A549 (cell line): ENCODE measurements around the gene TXNDC17. TPM values are rescaled to one million over a fixed set of nuclear protein-coding genes. Genes with fewer than 3 reads are reported as not detected.
"Not testable (repeated sequence)": the region's sequence is repeated elsewhere in the genome, so short reads cannot be mapped to it uniquely, and the experiment has no call there.

Experiments
- ATAC-seq, 2 experiments: fragments of 200-7000 bp in 1 of 2; fragments of >200 bp in 1 of 2; cut with Nextera tagmentation in 1 of 2; cut with Tn5 transposase in 1 of 2; 3 replicates each; pipeline versions ENCODE4 v1.8.0 to v1.9.1; 2018 to 2020; ENCODE audit warnings: mild to moderate bottlenecking in 1 of 2, moderate library complexity in 1 of 2
- CTCF ChIA-PET: fragments of 300-600 bp; sonication (Branson Sonifier 250); formaldehyde crosslinking; extraction: SDS; loops from one replicate; lab custom pipeline; 2021; ENCODE audit warnings: antibody characterized with exemption, inconsistent platforms; lab: Yijun Ruan, JAX
- POLR2A ChIA-PET: fragments of 350-600 bp; formaldehyde crosslinking; extraction: SDS; loops from one replicate; lab custom pipeline; 2021; ENCODE audit warnings: antibody characterized with exemption, inconsistent platforms; lab: Yijun Ruan, JAX
- DNase-seq, 2 experiments: peaks; one replicate each; pipeline versions ENCODE4 v3.0.0 to v3.0.0-alpha.2; 2011 to 2016; ENCODE audit warnings: low read depth in 1 of 2, low spot score in 1 of 2
- FAIRE-seq: peaks from 2 replicates; lab custom pipeline; 2011; peaks lifted over from hg19 to GRCh38; lab: Jason Lieb, UNC
- H3K27ac ChIP-seq, 2 experiments: fragments of >200 bp; sonication (Bioruptor Twin); formaldehyde crosslinking; 3 replicates each; pipeline ENCODE4 v1.5.1; 2016 to 2017
- H3K4me1 ChIP-seq: fragments of >200 bp; sonication (Bioruptor Twin); formaldehyde crosslinking; 3 replicates; pipeline ENCODE4 v1.6.1; 2016
- H3K4me2 ChIP-seq: fragments of >200 bp; sonication (Bioruptor Twin); formaldehyde crosslinking; 3 replicates; pipeline ENCODE4 v1.6.1; 2016
- H3K4me3 ChIP-seq: fragments of >200 bp; sonication (Bioruptor Twin); formaldehyde crosslinking; 3 replicates; pipeline ENCODE4 v1.5.1; 2016
- H3K9me3 ChIP-seq: fragments of >200 bp; sonication (Bioruptor Twin); formaldehyde crosslinking; 3 replicates; pipeline ENCODE4 v1.6.1; 2016
- CBX2 ChIP-seq: fragments of 200-600 bp; sonication (generic); IDR thresholded peaks from 2 replicates; pipeline ENCODE4 v1.6.1; 2016; ENCODE audit warnings: low read depth, mild to moderate bottlenecking, borderline replicate concordance
- CEBPB ChIP-seq, 2 experiments: fragments of >200 bp in 1 of 2; sonication (Bioruptor Twin) in 1 of 2; formaldehyde crosslinking in 1 of 2; IDR thresholded peaks; 2 replicates each; pipeline ENCODE4 v1.6.1; 2012 to 2016
- CHD4 ChIP-seq: fragments of 200-600 bp; sonication (generic); IDR thresholded peaks from 2 replicates; pipeline ENCODE4 v1.6.1; 2016; ENCODE audit warnings: antibody characterized with exemption, mild to moderate bottlenecking, borderline replicate concordance
- EHF ChIP-seq: fragments of 250-450 bp; sonication (Bioruptor Pico); IDR thresholded peaks from 2 replicates; pipeline ENCODE4 v1.5.0; 2020; ENCODE audit warnings: mild to moderate bottlenecking
- EHMT2 ChIP-seq: fragments of 200-600 bp; sonication (generic); IDR thresholded peaks from 2 replicates; pipeline ENCODE4 v1.6.1; 2016; ENCODE audit warnings: antibody characterized with exemption, low read depth, mild to moderate bottlenecking, moderate library complexity
- EP300 ChIP-seq, 2 experiments: fragments of >200 bp; sonication (Bioruptor Twin); formaldehyde crosslinking; IDR thresholded peaks; 2 replicates in 1 of 2; 3 replicates in 1 of 2; pipeline ENCODE4 v1.6.1; 2016 to 2017
- ESRRA ChIP-seq: fragments of 150-350 bp; IDR thresholded peaks from 2 replicates; pipeline ENCODE4 v1.6.1; 2014; ENCODE audit warnings: mild to moderate bottlenecking, low read length, borderline replicate concordance
- GATA3 ChIP-seq: IDR thresholded peaks from 2 replicates; pipeline ENCODE4 v1.6.1; 2012; ENCODE audit warnings: borderline replicate concordance
- HEYL ChIP-seq: fragments of 250-450 bp; sonication (Bioruptor Pico); IDR thresholded peaks from 2 replicates; pipeline ENCODE4 v1.8.0; 2021; ENCODE audit warnings: mild to moderate bottlenecking, moderate library complexity
- HOXB13 ChIP-seq: fragments of 250-450 bp; sonication (Bioruptor Pico); IDR thresholded peaks from 2 replicates; pipeline ENCODE4 v1.5.0; 2020; ENCODE audit warnings: low read depth, mild to moderate bottlenecking, moderate library complexity
- JUNB ChIP-seq: fragments of >200 bp; sonication (Bioruptor Twin); formaldehyde crosslinking; IDR thresholded peaks from 2 replicates; pipeline ENCODE4 v1.6.1; 2016
- KDM1A ChIP-seq: fragments of 200-600 bp; sonication (generic); IDR thresholded peaks from 2 replicates; pipeline ENCODE4 v1.6.1; 2016; ENCODE audit warnings: low read depth, mild to moderate bottlenecking
- KDM5A ChIP-seq: fragments of 200-600 bp; sonication (generic); IDR thresholded peaks from 2 replicates; pipeline ENCODE4 v1.6.1; 2016; ENCODE audit warnings: antibody characterized with exemption, mild to moderate bottlenecking
- MAZ ChIP-seq: fragments of 150-350 bp; IDR thresholded peaks from 2 replicates; pipeline ENCODE4 v1.6.1; 2014; ENCODE audit warnings: antibody characterized with exemption, low read depth, low read length, borderline replicate concordance
- MYC ChIP-seq: IDR thresholded peaks from 2 replicates; pipeline ENCODE4 v1.6.1; 2012; ENCODE audit warnings: mild to moderate bottlenecking, inconsistent platforms, low read length, improper control_type of control experiment, borderline replicate concordance
- PHF8 ChIP-seq: fragments of 200-600 bp; sonication (generic); IDR thresholded peaks from 2 replicates; pipeline ENCODE4 v1.6.1; 2016; ENCODE audit warnings: low read depth, mild to moderate bottlenecking, antibody characterized with exemption, moderate library complexity, borderline replicate concordance
- RAD21 ChIP-seq, 2 experiments: fragments of >200 bp in 1 of 2; sonication (Bioruptor Twin) in 1 of 2; formaldehyde crosslinking in 1 of 2; IDR thresholded peaks in 1 of 2; conservative IDR thresholded peaks in 1 of 2; 2 replicates in 1 of 2; 3 replicates in 1 of 2; pipeline ENCODE4 v1.6.1; 2012 to 2018; ENCODE audit warnings: inconsistent platforms in 1 of 2
- RARB ChIP-seq: fragments of 250-450 bp; sonication (Bioruptor Pico); IDR thresholded peaks from 2 replicates; pipeline ENCODE4 v1.8.0; 2021; ENCODE audit warnings: mild to moderate bottlenecking, moderate library complexity
- SMC3 ChIP-seq: fragments of >200 bp; sonication (Bioruptor Twin); formaldehyde crosslinking; IDR thresholded peaks from 3 replicates; pipeline ENCODE4 v1.6.1; 2018; ENCODE audit warnings: inconsistent platforms
- SREBF2 ChIP-seq: fragments of 450-650 bp; IDR thresholded peaks from 2 replicates; pipeline ENCODE4 v1.6.1; 2014; ENCODE audit warnings: mild to moderate bottlenecking, moderate library complexity
- TFCP2L1 ChIP-seq: fragments of 250-450 bp; sonication (Bioruptor Pico); IDR thresholded peaks from 2 replicates; pipeline ENCODE4 v1.5.0; 2021; ENCODE audit warnings: mild to moderate bottlenecking
- TP53 ChIP-seq: fragments of 250-450 bp; sonication (Bioruptor Pico); IDR thresholded peaks from 2 replicates; pipeline ENCODE4 v1.5.0; 2021; ENCODE audit warnings: mild to moderate bottlenecking, moderate library complexity
- ZC3H11A ChIP-seq: fragments of 450-650 bp; IDR thresholded peaks from 2 replicates; pipeline ENCODE4 v1.6.1; 2014; ENCODE audit warnings: antibody characterized with exemption, mild to moderate bottlenecking
- WGBS: methylation state at CpG from one replicate; pipeline ENCODE4 v1.1.6; 2017; ENCODE audit errors: missing lambda C conversion rate; 5-methylcytosine and 5-hydroxymethylcytosine counted together
- polyA plus RNA-seq, 4 experiments: library from polyadenylated mRNA; depleted of rRNA in 3 of 4; stranded (reverse); fragments of >200 nt; fragmentation: RNase III in 1 of 4; extraction: RNeasy Plus Mini Kit Qiagen cat#74134 plus additional on column Dnase treatment in 1 of 4; gene quantifications; 2 replicates in 3 of 4; 3 replicates in 1 of 4; pipeline ENCODE4 v1.2.3, GENCODE V29; 2011 to 2017
- TF ChIP-seq, protein P1 (sequence below): IDR thresholded peaks from 2 replicates; pipeline ENCODE4 v1.6.1; 2012
- TF ChIP-seq, protein P2 (sequence below): fragments of >200 bp; sonication (Bioruptor Twin); formaldehyde crosslinking; IDR thresholded peaks from 2 replicates; pipeline ENCODE4 v1.6.1; 2016
- TF ChIP-seq, protein P3 (sequence below): IDR thresholded peaks from 2 replicates; pipeline ENCODE4 v1.6.1; 2012
- TF ChIP-seq, protein P4 (sequence below): fragments of >200 bp; sonication (Bioruptor Twin); formaldehyde crosslinking; IDR thresholded peaks from 3 replicates; pipeline ENCODE4 v1.6.1; 2016
- TF ChIP-seq, protein P5 (sequence below): fragments of 450-650 bp; IDR thresholded peaks from 2 replicates; pipeline ENCODE4 v1.6.1; 2014; ENCODE audit warnings: antibody characterized with exemption

The TXNDC17 gene
- polyA plus RNA-seq, 2 of the 4 experiments (the other 2 are of a cell fraction), result 572 to 621 TPM

DNA sequence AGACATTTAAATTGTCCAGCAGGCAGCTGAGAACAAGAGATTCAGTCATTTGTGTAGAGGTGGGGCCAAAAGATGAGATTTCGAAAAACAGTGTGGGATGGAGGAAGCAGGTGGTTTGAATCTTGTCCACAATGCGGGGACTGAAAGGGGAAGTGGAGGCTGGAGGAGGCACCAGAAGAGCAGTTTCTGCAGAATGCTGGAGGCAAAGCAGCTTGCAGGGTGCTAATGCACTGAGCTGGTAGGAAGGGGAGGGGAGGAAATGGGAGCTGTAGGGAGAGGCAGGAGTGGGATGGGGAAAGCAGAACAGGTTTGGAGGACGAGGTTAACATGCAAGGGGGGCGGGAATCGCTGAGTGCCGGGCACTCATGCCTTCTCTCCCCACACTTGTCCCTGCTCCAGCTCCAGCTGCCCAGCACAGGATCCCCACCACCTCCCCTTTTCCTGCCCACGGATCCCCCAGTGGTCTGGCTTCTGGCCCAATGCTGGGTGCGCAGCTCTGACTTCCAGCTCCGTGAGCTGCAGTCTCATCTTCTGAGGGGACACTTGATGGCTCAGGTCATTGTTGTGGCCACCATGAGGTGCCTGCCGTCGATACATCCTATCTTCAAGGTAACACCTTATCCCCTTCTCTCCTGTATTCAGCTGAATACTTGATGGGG is 20.1 kb downstream of the TXNDC17 start:
- DNase-seq (no peak), FAIRE-seq (peak; percentile 87), ATAC-seq (no peak)
- Histone ChIP-seq H3K4me3 (no peak overlapping the region), H3K27ac (no peak overlapping the region), H3K4me1 (no peaks in the 10 kb centered on the region), H3K9me3 (no peaks in the 10 kb centered on the region), H3K4me2 (no peak overlapping the region)
- ChIA-PET POLR2A (interaction anchor here (0.7 kb wide), 1 partner anchor 19 kb away, joined by 3 read pairs; no protein-coding TSS in a partner anchor), CTCF (interaction anchor here (0.8 to 17.8 kb wide), 10 partner anchors 11 to 360 kb away, joined by 3 to 293 read pairs (median 4); partner anchors contain the start of genes RNASEK and SLC13A5)
- TF ChIP-seq HEYL (no peak), TFCP2L1 (CRISPR knock-in tag) (no peak), SMC3 (no peak), CBX2 (no peak), KDM5A (no peak), RAD21 (conservative IDR thresholded peaks at IDR 0.05 in 1 of 2, IDR thresholded peaks at IDR 0.05 in 1 of 2) (no peak), MYC (no peak), ESRRA (no peak), RARB (CRISPR knock-in tag) (no peak), ZC3H11A (no peak), CEBPB (IDR thresholded peaks at IDR 0.05) (no peak), CHD4 (no peak)
- WGBS, result 34% methylated on average over 11 of the region's 11 CpGs

DNA sequence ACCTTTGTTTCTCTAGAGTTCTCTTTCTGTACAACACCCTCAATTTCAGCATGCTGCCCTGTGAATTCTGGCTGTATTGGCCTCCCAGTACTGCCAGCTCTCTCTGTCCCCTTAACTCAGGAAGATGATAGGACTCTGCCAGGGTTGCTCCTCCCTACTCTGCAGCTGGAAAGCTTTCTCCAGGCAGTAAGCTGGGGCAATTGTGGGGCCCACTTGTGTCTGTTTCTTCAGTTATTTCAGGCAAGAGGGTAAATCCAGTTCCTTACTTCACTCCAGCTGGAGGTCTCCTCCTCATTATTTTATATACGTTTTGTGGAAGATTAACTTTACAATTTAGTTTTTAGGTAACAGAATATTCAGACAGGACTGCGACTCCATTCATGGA is 20.6 kb downstream of the TXNDC17 start:
- H3K4me2 ChIP-seq, result no peak overlapping the region
- H3K27ac ChIP-seq, result no peak overlapping the region
- POLR2A ChIA-PET, result interaction anchor here (0.7 kb wide), 1 partner anchor 20 kb away, joined by 3 read pairs; no protein-coding TSS in a partner anchor
- TF ChIP-seq, protein P1, sequence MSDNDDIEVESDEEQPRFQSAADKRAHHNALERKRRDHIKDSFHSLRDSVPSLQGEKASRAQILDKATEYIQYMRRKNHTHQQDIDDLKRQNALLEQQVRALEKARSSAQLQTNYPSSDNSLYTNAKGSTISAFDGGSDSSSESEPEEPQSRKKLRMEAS, result no peak
- TF ChIP-seq MAZ, result no peak
- TF ChIP-seq, protein P2, sequence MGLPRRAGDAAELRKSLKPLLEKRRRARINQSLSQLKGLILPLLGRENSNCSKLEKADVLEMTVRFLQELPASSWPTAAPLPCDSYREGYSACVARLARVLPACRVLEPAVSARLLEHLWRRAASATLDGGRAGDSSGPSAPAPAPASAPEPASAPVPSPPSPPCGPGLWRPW, result no peak
- TF ChIP-seq KDM1A, result no peak
- no peak for TF ChIP-seq HOXB13 (CRISPR knock-in tag)
- TF ChIP-seq EHMT2, result no peak
- no peak for TF ChIP-seq CHD4
- TF ChIP-seq, protein P3, sequence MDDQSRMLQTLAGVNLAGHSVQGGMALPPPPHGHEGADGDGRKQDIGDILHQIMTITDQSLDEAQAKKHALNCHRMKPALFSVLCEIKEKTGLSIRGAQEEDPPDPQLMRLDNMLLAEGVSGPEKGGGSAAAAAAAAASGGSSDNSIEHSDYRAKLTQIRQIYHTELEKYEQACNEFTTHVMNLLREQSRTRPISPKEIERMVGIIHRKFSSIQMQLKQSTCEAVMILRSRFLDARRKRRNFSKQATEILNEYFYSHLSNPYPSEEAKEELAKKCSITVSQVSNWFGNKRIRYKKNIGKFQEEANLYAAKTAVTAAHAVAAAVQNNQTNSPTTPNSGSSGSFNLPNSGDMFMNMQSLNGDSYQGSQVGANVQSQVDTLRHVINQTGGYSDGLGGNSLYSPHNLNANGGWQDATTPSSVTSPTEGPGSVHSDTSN, result no peak
- no peak for TF ChIP-seq PHF8
- no peak for TF ChIP-seq EP300 (IDR thresholded peaks at IDR 0.05)
- no peak for TF ChIP-seq RARB (CRISPR knock-in tag)
- TF ChIP-seq GATA3, result no peak
- TF ChIP-seq SMC3, result no peak
- TF ChIP-seq JUNB, result no peak
- TF ChIP-seq, protein P4, sequence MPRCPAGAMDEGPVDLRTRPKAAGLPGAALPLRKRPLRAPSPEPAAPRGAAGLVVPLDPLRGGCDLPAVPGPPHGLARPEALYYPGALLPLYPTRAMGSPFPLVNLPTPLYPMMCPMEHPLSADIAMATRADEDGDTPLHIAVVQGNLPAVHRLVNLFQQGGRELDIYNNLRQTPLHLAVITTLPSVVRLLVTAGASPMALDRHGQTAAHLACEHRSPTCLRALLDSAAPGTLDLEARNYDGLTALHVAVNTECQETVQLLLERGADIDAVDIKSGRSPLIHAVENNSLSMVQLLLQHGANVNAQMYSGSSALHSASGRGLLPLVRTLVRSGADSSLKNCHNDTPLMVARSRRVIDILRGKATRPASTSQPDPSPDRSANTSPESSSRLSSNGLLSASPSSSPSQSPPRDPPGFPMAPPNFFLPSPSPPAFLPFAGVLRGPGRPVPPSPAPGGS, result no peak
- TF ChIP-seq SREBF2, result no peak
- no peak for TF ChIP-seq TP53 (CRISPR knock-in tag)
- TF ChIP-seq EHF (CRISPR knock-in tag), result no peak
- TF ChIP-seq, protein P5, sequence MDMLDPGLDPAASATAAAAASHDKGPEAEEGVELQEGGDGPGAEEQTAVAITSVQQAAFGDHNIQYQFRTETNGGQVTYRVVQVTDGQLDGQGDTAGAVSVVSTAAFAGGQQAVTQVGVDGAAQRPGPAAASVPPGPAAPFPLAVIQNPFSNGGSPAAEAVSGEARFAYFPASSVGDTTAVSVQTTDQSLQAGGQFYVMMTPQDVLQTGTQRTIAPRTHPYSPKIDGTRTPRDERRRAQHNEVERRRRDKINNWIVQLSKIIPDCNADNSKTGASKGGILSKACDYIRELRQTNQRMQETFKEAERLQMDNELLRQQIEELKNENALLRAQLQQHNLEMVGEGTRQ, result no peak
- TF ChIP-seq, all 56 proteins: peak for 0
- FAIRE-seq (no peak), DNase-seq (no peak), ATAC-seq (no peak)
- Histone ChIP-seq H3K9me3 (no peaks in the 10 kb centered on the region), H3K4me1 (no peaks in the 10 kb centered on the region), H3K4me3 (no peak overlapping the region)
- CTCF ChIA-PET, result interaction anchor here (0.8 to 17.8 kb wide), 10 partner anchors 10 to 360 kb away, joined by 3 to 293 read pairs (median 4); partner anchors contain the start of genes RNASEK and SLC13A5
- WGBS, result 30% methylated on average over 2 of the region's 2 CpGs

DNA sequence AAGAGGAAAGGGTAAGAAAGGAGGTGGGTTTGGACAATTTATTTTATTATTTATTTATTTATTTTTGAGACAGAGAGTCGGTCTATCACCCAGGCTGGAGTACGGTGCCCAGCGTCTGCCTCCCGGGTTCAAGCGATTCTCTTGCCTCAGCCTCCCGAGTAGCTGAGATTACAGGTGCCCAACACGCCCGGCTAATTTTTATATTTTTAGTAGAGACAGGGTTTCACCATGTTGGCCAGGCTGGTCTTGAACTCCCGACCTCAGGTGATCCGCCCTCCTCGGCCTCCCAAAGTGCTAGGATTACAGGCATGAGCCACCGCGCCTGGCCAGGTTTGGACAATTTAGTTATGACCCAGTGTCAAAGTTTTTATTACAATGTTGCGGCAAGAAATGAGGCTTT is 22.3 kb downstream of the TXNDC17 start:
- DNase-seq, ATAC-seq, H3K9me3 ChIP-seq, H3K4me2 ChIP-seq, H3K4me1 ChIP-seq, POLR2A ChIA-PET, H3K4me3 ChIP-seq, H3K27ac ChIP-seq, FAIRE-seq: not testable (repeated sequence)
- WGBS, result 69% methylated on average over 14 of the region's 14 CpGs
- CTCF ChIA-PET, result interaction anchor here (1.0 to 17.8 kb wide), 8 partner anchors 10 to 359 kb away, joined by 3 to 293 read pairs (median 10); partner anchors contain the start of genes BCL6B and RNASEK
